Endometrial microvascular endothelial cells (primary cell): ENCODE measurements around the gene LCN9. TPM values are rescaled to one million over a fixed set of nuclear protein-coding genes. Genes with fewer than 3 reads are reported as not detected.

Experiments used
- in situ Hi-C: cut with HindIII; loops from 2 replicates; pipeline ENCODE4 v1.10.0; 2017; ENCODE audit warnings: low sequenced_read_pairs, low pct_unique_long_range_greater_than_20kb; ENCODE audit errors: inconsistent ontology term
- total RNA-seq: library from RNA; depleted of rRNA; stranded (reverse); fragments of >200 nt; gene quantifications from one replicate; pipeline ENCODE4 v1.2.3, GENCODE V29; 2015; ENCODE audit errors: inconsistent ontology term

LCN9 gene
- total RNA-seq, 1 donor from 2014 or later = not detected

DNA sequence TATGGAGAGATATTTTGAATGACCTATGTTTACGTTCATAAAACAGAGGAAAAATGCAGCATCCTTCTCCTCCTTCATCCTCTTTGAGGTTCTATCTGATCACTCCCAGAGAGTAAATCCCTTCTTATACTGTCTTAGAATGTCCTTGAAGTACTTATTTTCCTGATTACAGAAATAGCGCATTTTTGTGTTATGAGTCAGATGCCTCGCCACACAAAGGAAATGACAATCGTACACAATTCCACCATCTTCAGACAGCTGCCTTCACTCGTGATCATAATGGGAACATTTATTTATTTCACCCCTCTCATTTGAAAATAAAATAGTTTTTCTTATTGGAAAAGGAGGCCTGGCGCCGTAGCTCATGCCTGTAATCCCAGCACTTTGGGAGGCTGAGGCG is 21.4 kb upstream of the LCN9 start:
- in situ Hi-C loops = no loop called here

DNA sequence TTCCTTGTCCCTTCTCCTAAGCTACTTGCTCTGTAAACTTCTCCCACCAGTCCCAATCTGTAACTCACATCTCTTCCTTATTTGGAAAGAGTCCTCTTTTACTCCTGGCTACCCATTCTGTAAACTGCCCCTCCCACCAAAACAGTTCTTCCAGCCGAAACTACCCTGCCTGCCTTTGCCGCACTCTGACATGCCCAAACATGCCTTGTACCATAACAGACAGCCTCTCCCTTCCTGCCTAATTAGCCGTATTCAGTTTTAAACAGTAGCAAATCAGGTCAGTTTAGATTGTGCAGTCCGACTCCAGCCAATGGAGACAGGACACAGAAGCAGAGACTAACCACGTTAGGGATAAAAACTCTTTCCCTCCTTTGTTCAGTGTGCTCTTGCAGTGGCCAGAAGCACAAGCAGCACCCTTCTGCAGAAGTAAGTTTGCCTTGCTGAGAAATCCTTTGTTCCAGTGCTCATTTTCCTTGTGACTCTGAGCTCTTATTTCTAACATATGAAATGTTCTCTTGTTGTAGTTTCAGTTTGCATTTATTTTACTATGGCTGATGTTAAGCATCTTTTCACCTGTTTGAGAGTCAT is 18.4 kb upstream of the LCN9 start:
- in situ Hi-C loops = no loop called here

DNA sequence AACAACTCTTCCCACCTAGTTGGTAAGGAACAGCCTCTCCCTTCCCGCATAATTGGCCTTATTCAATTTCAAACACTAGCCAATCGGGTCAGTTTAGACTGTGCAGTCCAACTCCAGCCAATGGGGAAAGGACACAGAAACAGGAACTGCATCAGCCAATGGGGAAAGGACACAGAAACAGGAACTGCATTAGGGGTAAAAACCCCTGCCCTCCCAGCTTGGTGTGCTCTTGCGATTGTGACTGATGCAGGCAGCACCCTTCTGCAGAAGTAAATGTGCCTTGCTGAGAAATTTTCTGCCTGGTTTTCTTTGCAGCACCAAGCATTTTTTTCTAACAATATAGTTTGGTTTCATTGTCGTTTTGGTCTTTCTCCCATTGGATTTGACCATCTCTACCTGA is 15.2 kb upstream of the LCN9 start:
- in situ Hi-C loops = no loop called here

GRCh38 chr9:135648494-135649410 is 14.4 kb upstream of the LCN9 start:
- in situ Hi-C loops = no loop called here

- in situ Hi-C loops = no loop called here
Measured at GRCh38 chr9:135649508-135649907, 13.6 kb upstream of the LCN9 start.

GRCh38 chr9:135650408-135650807 is 12.7 kb upstream of the LCN9 start:
- in situ Hi-C loops = no loop called here

- in situ Hi-C loops = no loop called here
Measured at GRCh38 chr9:135655317-135655716, 7.8 kb upstream of the LCN9 start.

DNA sequence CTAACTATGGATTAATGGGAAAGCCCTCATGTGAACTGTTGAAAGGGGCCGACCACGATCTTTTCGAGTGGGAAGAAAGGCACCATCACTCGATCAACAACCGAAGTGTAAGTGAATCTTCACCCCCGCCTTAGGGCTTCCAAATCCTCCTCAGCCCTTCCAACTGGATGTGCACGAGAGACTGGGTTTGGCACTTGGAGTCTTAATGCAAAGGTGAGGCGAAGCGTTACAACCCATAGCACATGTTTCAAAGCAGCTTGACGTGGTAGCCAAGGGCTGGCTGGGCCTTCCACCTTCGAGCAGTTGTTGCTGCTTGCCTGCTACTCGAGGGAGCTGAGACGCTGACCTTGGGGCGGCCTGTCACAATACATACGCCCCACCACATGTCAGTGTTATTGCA is 5.7 kb upstream of the LCN9 start:
- in situ Hi-C loops = no loop called here

DNA sequence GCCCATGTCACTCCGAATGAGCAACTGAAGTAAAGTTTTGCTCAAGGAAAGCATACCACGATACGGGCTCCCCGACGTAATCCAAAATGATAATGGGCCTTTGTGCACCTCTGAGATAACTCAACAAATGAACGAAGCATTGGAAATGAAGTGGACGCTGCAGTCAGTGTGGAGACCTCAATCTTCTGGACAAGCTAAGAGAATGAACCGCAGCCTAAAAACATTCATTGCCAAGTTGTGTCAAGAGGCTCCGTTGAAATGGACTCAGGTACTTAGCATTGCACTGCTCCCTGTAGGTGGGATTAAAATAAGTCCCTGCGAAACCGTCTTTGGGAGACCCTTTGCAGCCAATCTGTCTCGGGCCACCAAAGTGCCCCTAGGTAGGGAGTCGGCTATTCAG is 3.9 kb upstream of the LCN9 start:
- in situ Hi-C loops = no loop called here

DNA sequence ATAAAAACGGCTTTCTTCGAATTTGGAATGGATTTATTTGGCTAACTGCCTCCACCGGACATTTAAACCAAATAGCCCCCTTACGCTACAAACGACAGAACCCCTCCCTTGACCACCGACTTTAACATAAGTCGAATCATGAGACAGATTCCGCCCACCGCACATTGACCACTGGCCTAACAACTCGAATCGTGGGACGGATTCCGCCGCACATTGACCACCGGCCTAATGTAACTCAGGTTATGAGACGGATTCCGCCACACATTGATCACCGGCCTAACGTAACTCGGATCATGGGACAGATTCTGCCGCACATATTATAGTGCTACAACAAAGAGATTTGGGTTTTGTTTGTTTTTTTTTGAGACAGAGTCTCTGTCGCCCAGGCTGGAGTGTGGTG is 2.7 kb upstream of the LCN9 start:
- in situ Hi-C loops = no loop called here

DNA sequence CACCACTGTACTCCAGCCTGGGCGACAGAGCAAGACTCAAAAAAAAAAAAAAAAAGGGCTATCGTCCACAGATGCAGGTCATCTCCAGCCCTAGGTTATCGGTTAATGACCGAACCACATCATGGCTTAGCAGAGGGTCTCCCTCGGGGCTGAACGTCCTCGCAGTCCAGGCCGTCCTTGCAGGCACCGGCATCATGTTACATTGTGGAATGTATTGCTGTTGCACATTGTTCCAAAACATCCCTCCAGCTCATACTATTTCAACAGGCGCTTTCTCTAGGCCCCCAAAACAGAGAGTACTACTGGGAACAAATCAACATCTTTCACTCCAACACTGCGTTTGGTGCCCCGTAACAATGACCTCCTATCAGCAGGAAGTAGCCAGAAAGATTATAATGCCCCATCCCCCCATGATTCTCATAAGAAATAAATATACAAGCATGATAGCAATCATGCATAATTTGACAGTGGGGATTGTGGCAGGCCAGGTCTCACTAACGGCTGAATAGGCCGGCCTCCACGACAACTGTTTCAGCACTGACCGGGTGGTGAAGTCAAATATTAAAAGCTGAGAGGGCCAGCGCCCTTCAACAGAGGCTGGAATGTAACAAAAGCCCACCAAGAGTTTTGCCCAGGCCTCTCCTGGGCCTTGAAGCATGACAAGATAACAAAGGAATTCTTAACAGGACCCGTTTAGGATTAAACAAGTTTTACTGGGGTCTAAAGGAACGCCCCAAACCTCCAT is 1.1 kb upstream of the LCN9 start:
- in situ Hi-C loops = no loop called here

DNA sequence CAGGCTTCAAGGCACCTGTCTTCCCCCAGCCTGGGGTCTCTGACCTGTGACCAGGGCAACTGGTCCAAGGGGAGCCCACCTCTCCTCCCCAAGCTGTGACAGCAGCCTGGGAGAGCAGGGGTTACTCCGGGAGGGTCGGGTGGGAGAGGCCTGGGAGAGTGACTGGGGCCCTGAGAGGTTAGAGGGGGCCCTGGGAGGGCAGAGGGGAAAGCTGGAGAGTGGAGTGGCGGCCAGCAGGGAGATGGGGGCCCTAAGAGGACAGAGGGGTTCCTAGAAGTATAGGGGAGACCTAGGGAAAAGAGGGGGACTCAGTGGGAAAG is 302 bp downstream of the LCN9 start:
- in situ Hi-C loops = no loop called here

DNA sequence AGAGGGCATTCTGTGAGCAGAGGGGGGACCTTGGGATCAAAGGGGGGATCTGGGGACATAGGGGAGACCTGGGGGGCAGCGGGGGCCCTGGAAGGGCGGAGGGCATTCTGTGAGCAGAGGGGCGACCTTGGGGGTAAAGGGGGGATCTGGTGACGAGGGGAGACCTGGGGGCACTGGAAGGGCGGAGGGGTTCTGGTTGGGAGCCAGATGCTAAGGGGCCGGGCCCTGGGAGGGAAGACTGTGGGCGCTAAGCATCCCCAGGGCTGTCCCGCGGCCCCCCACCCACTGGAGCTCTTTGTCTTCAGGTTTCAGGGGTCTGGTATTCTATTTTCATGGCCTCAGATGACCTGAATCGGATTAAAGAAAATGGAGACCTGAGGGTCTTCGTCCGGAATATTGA is 748 bp downstream of the LCN9 start:
- in situ Hi-C loops = no loop called here

DNA sequence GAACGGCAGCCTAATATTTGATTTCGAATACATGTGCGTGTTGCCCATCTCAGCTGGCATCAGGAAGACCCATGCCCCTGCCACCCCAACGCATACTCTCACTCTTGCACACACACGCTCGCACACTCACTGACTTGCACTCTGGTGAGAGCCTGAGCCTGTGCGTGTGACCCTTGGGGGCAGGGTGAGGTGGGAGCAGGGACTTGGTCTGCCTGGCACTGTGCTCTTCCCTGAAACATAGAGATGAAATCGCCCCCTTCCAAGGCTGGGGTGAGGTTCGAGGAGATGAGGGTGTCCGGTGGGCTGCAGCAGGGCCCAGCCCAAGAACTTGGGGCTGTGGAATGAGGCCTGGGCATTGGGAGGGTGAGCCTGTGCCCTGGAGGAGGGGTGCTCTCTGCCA is 1.2 kb downstream of the LCN9 start:
- in situ Hi-C loops = no loop called here

DNA sequence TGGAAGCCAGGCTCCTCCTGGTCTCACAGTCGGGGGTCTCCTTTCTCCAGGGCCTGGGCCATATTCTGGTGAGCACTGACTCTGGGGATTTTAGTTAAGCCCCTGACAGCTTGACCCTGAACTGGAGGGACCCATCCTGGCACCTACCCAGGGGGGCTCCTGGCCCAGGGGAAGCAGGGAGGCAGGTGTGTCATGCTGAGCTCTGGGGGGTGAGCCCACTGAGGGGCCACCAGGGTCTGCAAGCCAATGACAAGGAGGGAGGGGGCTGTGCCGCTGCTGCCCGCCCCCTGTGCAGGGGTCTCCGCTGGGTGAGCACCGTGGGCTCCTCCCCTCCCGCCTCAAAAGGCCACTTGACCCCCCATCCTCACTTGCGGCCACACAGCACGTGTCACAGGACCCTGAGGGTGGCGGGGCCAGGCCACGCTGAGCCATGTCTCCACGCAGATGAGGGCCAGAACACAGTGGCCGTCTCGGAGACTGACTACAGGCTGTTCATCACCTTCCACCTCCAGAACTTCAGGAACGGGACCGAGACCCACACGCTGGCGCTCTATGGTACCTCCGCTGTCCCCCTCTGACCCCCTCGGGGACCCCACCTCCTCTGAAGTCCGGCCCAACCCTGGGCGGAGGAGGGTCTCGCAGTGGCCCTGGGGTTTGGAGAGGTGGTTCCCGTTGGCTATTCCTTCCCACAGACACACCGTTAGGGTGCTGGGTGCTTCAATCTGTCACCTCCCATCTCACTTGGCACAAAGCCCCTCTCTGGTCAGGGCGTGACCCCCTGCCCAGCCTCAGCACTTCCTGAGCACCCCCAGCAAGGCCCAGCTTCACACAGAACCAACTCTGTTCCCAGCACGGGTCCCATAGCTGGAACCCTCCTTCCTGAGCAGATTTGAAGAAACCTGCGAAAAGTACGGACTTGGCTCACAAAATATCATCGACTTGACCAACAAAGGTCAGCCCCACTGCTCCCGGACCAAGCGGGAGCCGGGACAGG is 2.0 kb downstream of the LCN9 start:
- in situ Hi-C loops = no loop called here

DNA sequence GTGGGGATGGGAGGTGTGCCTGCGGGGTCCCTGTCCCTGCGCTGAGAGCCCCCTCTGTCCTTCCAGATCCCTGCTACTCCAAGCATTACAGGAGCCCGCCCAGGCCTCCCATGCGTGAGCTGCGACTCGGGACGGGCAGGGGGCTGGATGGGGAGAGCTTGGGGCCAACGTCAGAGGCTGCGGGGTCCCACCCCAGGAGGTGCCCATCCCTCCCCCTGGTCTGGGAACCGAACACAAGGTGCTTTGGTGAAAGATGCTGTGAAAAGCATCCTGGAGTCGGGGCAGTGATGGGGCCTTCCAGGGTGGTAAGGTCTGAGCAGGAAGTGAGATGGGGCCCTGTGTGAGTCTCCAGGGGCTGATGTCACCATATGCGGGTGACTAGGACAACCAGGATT is 2.7 kb downstream of the LCN9 start:
- in situ Hi-C loops = no loop called here

DNA sequence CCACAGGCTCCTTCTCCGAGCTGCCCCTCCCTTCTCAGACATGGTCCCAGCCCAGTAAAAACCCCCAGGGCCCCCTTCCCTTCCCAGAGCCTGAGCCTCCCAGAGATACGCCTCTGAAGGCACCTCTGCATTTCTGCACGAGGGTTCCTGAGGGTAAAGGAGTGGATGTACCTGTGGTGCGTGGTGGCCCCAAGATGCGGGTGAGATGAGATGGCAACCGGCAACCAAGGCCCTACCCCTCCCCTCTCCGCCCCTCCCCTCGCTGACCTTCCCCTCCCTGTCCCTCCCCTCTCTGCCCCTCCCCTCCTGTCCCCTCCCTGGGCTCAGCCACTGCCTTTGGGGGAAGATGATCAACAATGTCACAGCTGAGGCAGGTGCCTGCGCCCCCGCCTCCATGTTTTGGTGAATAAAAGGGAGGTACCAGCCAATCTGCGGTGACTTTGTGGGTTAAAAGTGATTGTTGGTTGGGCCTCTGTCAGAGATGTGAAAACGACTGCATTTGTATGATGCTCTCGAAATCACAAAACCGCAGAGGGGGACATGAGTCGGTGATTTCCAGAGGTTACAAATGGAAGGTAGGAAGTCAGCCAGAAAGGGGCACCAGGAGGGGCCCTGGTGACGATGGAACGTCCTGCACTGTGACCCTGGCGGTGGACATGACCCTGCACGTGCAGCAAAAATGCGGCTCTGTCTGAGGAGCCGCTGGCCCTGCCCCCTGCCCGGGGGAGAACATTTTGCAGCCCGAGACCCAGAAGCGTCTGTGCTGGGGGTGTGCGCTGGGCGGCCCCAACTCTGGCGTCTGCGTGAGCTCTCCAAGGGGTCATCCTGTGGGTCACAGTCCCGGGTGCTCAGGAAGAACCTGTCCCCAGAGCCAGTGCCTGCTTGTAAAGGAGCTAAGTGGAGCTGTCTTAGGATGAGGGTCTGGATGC is 3.7 kb downstream of the LCN9 start:
- in situ Hi-C loops = no loop called here

GRCh38 chr9:135667463-135668001 is 4.4 kb downstream of the LCN9 start:
- in situ Hi-C loops = no loop called here
